K562 (cell line): ENCODE measurements around the gene CCL11. TPM values are rescaled to one million over a fixed set of nuclear protein-coding genes. Genes with fewer than 3 reads are reported as not detected.

ENCODE experiments used
- ATAC-seq: fragments of 200-7000 bp; cut with Tn5 transposase; 3 replicates; pipeline ENCODE4 v1.9.1; 2020; ENCODE audit warnings: moderate library complexity
- BruUV-seq: library from RNA; stranded (reverse); fragments of 400-500 nt; replicated peaks from 2 replicates; lab custom pipeline; 2021; lab: Mats Ljungman, UMichigan
- CTCF ChIA-PET: fragments of 300-600 bp; formaldehyde crosslinking; extraction: SDS; loops from one replicate; lab custom pipeline; 2021; ENCODE audit warnings: low intra/inter-chr PET ratio; lab: Yijun Ruan, JAX
- POLR2A ChIA-PET: fragments of 300-600, 350-650 bp; sonication (Branson Sonifier 250); formaldehyde crosslinking; extraction: SDS; loops from one replicate; lab custom pipeline; 2021; ENCODE audit warnings: antibody characterized with exemption, inconsistent platforms; lab: Yijun Ruan, JAX
- DNase-seq, 4 experiments: peaks; one replicate each; pipeline versions ENCODE4 v3.0.0 to v3.0.0-alpha.2; 2011 to 2018; ENCODE audit warnings: low spot score in 3 of 4, mixed read lengths in 3 of 4; ENCODE audit errors: extremely low read depth in 1 of 4
- FAIRE-seq: peaks from 2 replicates; lab custom pipeline; 2011; peaks lifted over from hg19 to GRCh38; lab: Jason Lieb, UNC
- H2AFZ ChIP-seq: 2 replicates; pipeline ENCODE4 v1.6.0; 2011; ENCODE audit warnings: low read depth, low read length, control low read depth, inconsistent platforms
- H3K27ac ChIP-seq: fragments of 200-600 bp; 3 replicates; pipeline ENCODE4 v1.8.0; 2011; ENCODE audit warnings: low read depth, mild to moderate bottlenecking, control low read depth, inconsistent platforms, low read length, moderate library complexity, mixed read lengths; ENCODE audit errors: extremely low read depth
- H3K27me3 ChIP-seq, 2 experiments: fragments of 300-600 bp in 1 of 2; 2 replicates in 1 of 2; 3 replicates in 1 of 2; pipeline versions ENCODE4 v1.6.0 to v1.8.0; 2011; ENCODE audit warnings: inconsistent platforms in 2 of 2, low read length in 2 of 2, mild to moderate bottlenecking in 1 of 2, mixed read lengths in 1 of 2, moderate library complexity in 1 of 2; ENCODE audit not compliant: control insufficient read depth in 2 of 2, insufficient read depth in 2 of 2
- H3K36me3 ChIP-seq: fragments of 300-600 bp; 3 replicates; pipeline ENCODE4 v1.8.0; 2011; ENCODE audit warnings: mild to moderate bottlenecking, low read length, inconsistent platforms; ENCODE audit not compliant: control insufficient read depth, insufficient read depth
- H3K4me1 ChIP-seq, 2 experiments: fragments of 200-600 bp in 1 of 2; replicated peaks in 1 of 2; 2 replicates in 1 of 2; 3 replicates in 1 of 2; pipeline versions ENCODE4 v1.5.1 to v1.8.0; 2011; ENCODE audit warnings: inconsistent platforms in 2 of 2, low read length in 2 of 2, mild to moderate bottlenecking in 1 of 2, mixed read lengths in 1 of 2, moderate library complexity in 1 of 2; ENCODE audit not compliant: control insufficient read depth in 2 of 2, insufficient read depth in 2 of 2
- H3K4me2 ChIP-seq: 2 replicates; pipeline ENCODE4 v1.6.1; 2011; ENCODE audit warnings: low read length, control low read depth, inconsistent platforms, mixed read lengths; ENCODE audit not compliant: insufficient read depth
- H3K4me3 ChIP-seq: fragments of 200-600 bp; sonication (generic), shearing (Covaris generic); 2 replicates; pipeline ENCODE4 v1.5.1; 2016; ENCODE audit warnings: control low read depth, inconsistent platforms
- H3K79me2 ChIP-seq: fragments of 200-600 bp; 3 replicates; pipeline ENCODE4 v1.8.0; 2011; ENCODE audit warnings: low read length, inconsistent platforms; ENCODE audit not compliant: control insufficient read depth, insufficient read depth
- H3K9ac ChIP-seq, 2 experiments: 2 replicates each; pipeline versions ENCODE4 v1.6.0 to v1.6.1; 2011; ENCODE audit warnings: low read depth in 2 of 2, low read length in 2 of 2, control low read depth in 1 of 2, inconsistent platforms in 1 of 2, mild to moderate bottlenecking in 1 of 2, mixed read lengths in 1 of 2; ENCODE audit not compliant: insufficient read depth in 1 of 2
- H3K9me1 ChIP-seq: one replicate; pipeline ENCODE4 v1.6.0; 2011; ENCODE audit warnings: inconsistent platforms, mild to moderate bottlenecking, low read length, moderate library complexity; ENCODE audit not compliant: control insufficient read depth, insufficient read depth
- H3K9me3 ChIP-seq: replicated peaks from 2 replicates; pipeline ENCODE4 v1.5.1; 2011; ENCODE audit warnings: low read depth, low read length, inconsistent platforms; ENCODE audit not compliant: control insufficient read depth, insufficient read depth
- H4K20me1 ChIP-seq: replicated peaks from 2 replicates; pipeline ENCODE4 v1.6.1; 2011; ENCODE audit warnings: low read length, inconsistent platforms, mixed read lengths; ENCODE audit not compliant: control insufficient read depth, insufficient read depth
- GABPB1 ChIP-seq: sonication (generic); formaldehyde crosslinking; IDR thresholded peaks from 2 replicates; pipeline ENCODE4 v1.8.0; 2022; ENCODE audit warnings: mild to moderate bottlenecking, missing genetic modification reagents
- MCM7 ChIP-seq, 2 experiments: fragments of 450-650 bp; IDR thresholded peaks; 2 replicates each; pipeline ENCODE4 v1.6.1; 2016 to 2018
- PHF21A ChIP-seq: fragments of 450-650 bp; IDR thresholded peaks from 2 replicates; pipeline ENCODE4 v1.6.1; 2017; ENCODE audit warnings: low read depth, borderline replicate concordance
- RBM15 ChIP-seq: fragments of 200-400 bp; formaldehyde crosslinking; IDR thresholded peaks from 2 replicates; pipeline ENCODE4 v1.6.1; 2018; ENCODE audit warnings: mild to moderate bottlenecking, low read length, moderate library complexity; ENCODE audit not compliant: insufficient read depth
- ZBTB1 ChIP-seq: sonication (generic); formaldehyde crosslinking; IDR thresholded peaks from 2 replicates; pipeline ENCODE4 v1.8.1; 2023; ENCODE audit warnings: missing genetic modification reagents, low read depth, mild to moderate bottlenecking, borderline replicate concordance
- ZNF121 ChIP-seq: sonication (generic); formaldehyde crosslinking; conservative IDR thresholded peaks from 2 replicates; pipeline ENCODE4 v1.8.0; 2022; ENCODE audit warnings: missing genetic modification reagents
- ZNF217 ChIP-seq: sonication (generic); formaldehyde crosslinking; IDR thresholded peaks from 2 replicates; pipeline ENCODE4 v1.8.0; 2022; ENCODE audit warnings: mild to moderate bottlenecking, missing genetic modification reagents
- ZNF384 ChIP-seq: IDR thresholded peaks from 2 replicates; pipeline ENCODE4 v1.6.1; 2012; ENCODE audit warnings: low read depth, low read length, improper control_type of control experiment
- ZNF408 ChIP-seq: fragments of 250-450 bp; sonication (Bioruptor Pico); IDR thresholded peaks from 2 replicates; pipeline ENCODE4 v1.4.0; 2020; ENCODE audit warnings: low read depth, mild to moderate bottlenecking, moderate library complexity
- ZNF444 ChIP-seq: fragments of 250-450 bp; sonication (Bioruptor Pico); IDR thresholded peaks from 2 replicates; pipeline ENCODE4 v1.4.0; 2020; ENCODE audit warnings: mild to moderate bottlenecking, moderate library complexity
- WGBS: fragments of 100-300 bp; shearing (Covaris generic); methylation state at CpG from one replicate; pipeline ENCODE4 v1.1.6; 2016; ENCODE audit warnings: low coverage, mixed read lengths; ENCODE audit not compliant: insufficient coverage; ENCODE audit errors: missing lambda C conversion rate; 5-methylcytosine and 5-hydroxymethylcytosine counted together
- in situ Hi-C: fragments of 300-500 bp; cut with MboI; formaldehyde crosslinking; loops from 4 replicates; pipeline ENCODE4 v1.15.0; 2018; ENCODE audit warnings: inconsistent platforms, mixed read lengths
- intact Hi-C: fragments of 100-400 bp; cut with micrococcal nuclease; formaldehyde crosslinking; loops from 2 replicates; pipeline ENCODE4 v1.14.2; 2022
- polyA plus RNA-seq, 8 experiments: library from polyadenylated mRNA; depleted of rRNA in 4 of 8; stranded (reverse) in 5 of 8; unstranded in 3 of 8; fragments of >200 nt; fragmentation: Nextera tagmentation in 2 of 8; fragmentation: Illumina TruSeq in 1 of 8; extraction: Ambion mirVana in 2 of 8; extraction: Trizol in 1 of 8; gene quantifications; 2 replicates each; pipeline versions ENCODE4 v1.2.1 to v1.2.3, GENCODE V29; 2011 to 2014; ENCODE audit warnings: inconsistent platforms in 1 of 8, missing spikeins in 1 of 8
- total RNA-seq, 7 experiments: library from RNA; depleted of rRNA in 6 of 7; stranded (reverse); fragments of >200 nt in 6 of 7; fragmentation: Illumina TruSeq in 2 of 7; extraction: Trizol in 2 of 7; gene quantifications; 2 replicates each; pipeline versions ENCODE4 v1.2.1 to v1.2.3, GENCODE V29; 2011 to 2021; ENCODE audit warnings: low replicate concordance in 1 of 7
- TF ChIP-seq, protein P1 (sequence below): sonication (generic); formaldehyde crosslinking; IDR thresholded peaks from 2 replicates; pipeline ENCODE4 v1.8.0; 2022; ENCODE audit warnings: missing genetic modification reagents, mild to moderate bottlenecking, borderline replicate concordance
- TF ChIP-seq, protein P2 (sequence below): fragments of 250-450 bp; sonication (Bioruptor Pico); IDR thresholded peaks from 2 replicates; pipeline ENCODE4 v1.4.0; 2020
- TF ChIP-seq, protein P3 (sequence below), 2 experiments: IDR thresholded peaks in 1 of 2; conservative IDR thresholded peaks in 1 of 2; 2 replicates each; pipeline ENCODE4 v1.6.1; 2016; ENCODE audit warnings: low read depth in 2 of 2, mild to moderate bottlenecking in 1 of 2, missing compliant biosample characterization in 1 of 2, missing genetic modification characterization in 1 of 2, moderate library complexity in 1 of 2
- TF ChIP-seq, protein P4 (sequence below): fragments of 450-650 bp; IDR thresholded peaks from 2 replicates; pipeline ENCODE4 v1.6.1; 2018; ENCODE audit warnings: mild to moderate bottlenecking, low read depth; ENCODE audit not compliant: partially characterized antibody
- TF ChIP-seq, protein P5 (sequence below): fragments of 250-450 bp; sonication (Bioruptor Pico); IDR thresholded peaks from 2 replicates; pipeline ENCODE4 v1.4.0; 2020; ENCODE audit warnings: mild to moderate bottlenecking, moderate library complexity

Gene CCL11
- total and polyA plus RNA-seq, 9 of the 15 experiments (the other 6 are each of a cell fraction or from before 2014, with no cell fraction given): not detected

DNA sequence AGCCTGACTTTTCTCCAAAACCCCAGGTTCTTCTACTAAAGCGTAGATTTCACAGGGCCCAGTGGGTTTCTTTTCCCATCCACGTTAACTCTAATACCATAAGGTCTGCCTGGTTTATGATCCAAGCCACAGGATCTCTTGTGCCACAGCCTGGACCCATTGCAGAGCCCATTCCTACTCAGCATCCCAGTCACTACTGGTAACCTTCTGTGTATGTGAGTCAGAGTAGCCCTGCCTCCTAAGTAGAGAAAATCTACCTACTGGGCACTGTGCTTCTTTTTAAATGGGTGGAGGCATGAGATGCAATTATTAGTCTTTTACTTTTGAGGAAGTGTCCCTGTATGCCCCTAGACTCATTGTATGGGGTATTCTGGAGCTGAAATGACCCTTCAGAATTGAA lies 13.5 kb downstream of the CCL11 start:
- H3K27ac ChIP-seq: no peak overlapping the region
- H3K27me3 ChIP-seq: no peaks in the 10 kb centered on the region; a peak in 2 of 5 replicates
- no peaks in the 10 kb centered on the region for H3K79me2 ChIP-seq
- WGBS: 4% methylated on average over 2 of the region's 2 CpGs
- no peaks in the 10 kb centered on the region for H4K20me1 ChIP-seq
- no peaks in the 10 kb centered on the region for H3K4me1 ChIP-seq
- FAIRE-seq (no peak), ATAC-seq (no peak), DNase-seq (no peak)
- H3K36me3 ChIP-seq: no peaks in the 10 kb centered on the region
- CTCF ChIA-PET: no interaction called here
- H3K9ac ChIP-seq: no peak overlapping the region
- H3K9me1 ChIP-seq: no peaks in the 10 kb centered on the region
- H3K4me2 ChIP-seq: no peak overlapping the region
- intact Hi-C loops (no loop called here), in situ Hi-C loops (no loop called here)
- H3K9me3 ChIP-seq: no peaks in the 10 kb centered on the region
- BruUV-seq: no TSS peak
- no peak overlapping the region for H3K4me3 ChIP-seq
- H2AFZ ChIP-seq: no peak overlapping the region
- POLR2A ChIA-PET: no interaction called here
- TF ChIP-seq PHF21A: no peak
- TF ChIP-seq, protein P1, sequence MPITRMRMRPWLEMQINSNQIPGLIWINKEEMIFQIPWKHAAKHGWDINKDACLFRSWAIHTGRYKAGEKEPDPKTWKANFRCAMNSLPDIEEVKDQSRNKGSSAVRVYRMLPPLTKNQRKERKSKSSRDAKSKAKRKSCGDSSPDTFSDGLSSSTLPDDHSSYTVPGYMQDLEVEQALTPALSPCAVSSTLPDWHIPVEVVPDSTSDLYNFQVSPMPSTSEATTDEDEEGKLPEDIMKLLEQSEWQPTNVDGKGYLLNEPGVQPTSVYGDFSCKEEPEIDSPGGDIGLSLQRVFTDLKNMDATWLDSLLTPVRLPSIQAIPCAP (CRISPR knock-in tag): no peak
- TF ChIP-seq, protein P2, sequence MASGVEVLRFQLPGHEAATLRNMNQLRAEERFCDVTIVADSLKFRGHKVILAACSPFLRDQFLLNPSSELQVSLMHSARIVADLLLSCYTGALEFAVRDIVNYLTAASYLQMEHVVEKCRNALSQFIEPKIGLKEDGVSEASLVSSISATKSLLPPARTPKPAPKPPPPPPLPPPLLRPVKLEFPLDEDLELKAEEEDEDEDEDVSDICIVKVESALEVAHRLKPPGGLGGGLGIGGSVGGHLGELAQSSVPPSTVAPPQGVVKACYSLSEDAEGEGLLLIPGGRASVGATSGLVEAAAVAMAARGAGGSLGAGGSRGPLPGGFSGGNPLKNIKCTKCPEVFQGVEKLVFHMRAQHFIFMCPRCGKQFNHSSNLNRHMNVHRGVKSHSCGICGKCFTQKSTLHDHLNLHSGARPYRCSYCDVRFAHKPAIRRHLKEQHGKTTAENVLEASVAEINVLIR (CRISPR knock-in tag): no peak
- TF ChIP-seq, protein P3, sequence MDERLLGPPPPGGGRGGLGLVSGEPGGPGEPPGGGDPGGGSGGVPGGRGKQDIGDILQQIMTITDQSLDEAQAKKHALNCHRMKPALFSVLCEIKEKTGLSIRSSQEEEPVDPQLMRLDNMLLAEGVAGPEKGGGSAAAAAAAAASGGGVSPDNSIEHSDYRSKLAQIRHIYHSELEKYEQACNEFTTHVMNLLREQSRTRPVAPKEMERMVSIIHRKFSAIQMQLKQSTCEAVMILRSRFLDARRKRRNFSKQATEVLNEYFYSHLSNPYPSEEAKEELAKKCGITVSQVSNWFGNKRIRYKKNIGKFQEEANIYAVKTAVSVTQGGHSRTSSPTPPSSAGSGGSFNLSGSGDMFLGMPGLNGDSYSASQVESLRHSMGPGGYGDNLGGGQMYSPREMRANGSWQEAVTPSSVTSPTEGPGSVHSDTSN (CRISPR knock-in tag; IDR thresholded peaks at IDR 0.05; ENCODE audit: low read depth): no peak
- TF ChIP-seq, protein P3 (tag; conservative IDR thresholded peaks at IDR 0.05; ENCODE audit: low read depth): no peak
- no peak for TF ChIP-seq ZNF444 (CRISPR knock-in tag)
- TF ChIP-seq, protein P4, sequence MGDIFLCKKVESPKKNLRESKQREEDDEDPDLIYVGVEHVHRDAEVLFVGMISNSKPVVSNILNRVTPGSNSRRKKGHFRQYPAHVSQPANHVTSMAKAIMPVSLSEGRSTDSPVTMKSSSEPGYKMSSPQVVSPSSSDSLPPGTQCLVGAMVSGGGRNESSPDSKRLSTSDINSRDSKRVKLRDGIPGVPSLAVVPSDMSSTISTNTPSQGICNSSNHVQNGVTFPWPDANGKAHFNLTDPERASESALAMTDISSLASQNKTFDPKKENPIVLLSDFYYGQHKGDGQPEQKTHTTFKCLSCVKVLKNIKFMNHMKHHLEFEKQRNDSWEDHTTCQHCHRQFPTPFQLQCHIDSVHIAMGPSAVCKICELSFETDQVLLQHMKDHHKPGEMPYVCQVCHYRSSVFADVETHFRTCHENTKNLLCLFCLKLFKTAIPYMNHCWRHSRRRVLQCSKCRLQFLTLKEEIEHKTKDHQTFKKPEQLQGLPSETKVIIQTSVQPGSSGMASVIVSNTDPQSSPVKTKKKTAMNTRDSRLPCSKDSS: no peak
- TF ChIP-seq ZNF408 (CRISPR knock-in tag): no peak
- TF ChIP-seq ZNF384: no peak
- TF ChIP-seq ZNF121 (CRISPR knock-in tag): no peak
- no peak for TF ChIP-seq MCM7 (IDR thresholded peaks at IDR 0.05)
- TF ChIP-seq, protein P5, sequence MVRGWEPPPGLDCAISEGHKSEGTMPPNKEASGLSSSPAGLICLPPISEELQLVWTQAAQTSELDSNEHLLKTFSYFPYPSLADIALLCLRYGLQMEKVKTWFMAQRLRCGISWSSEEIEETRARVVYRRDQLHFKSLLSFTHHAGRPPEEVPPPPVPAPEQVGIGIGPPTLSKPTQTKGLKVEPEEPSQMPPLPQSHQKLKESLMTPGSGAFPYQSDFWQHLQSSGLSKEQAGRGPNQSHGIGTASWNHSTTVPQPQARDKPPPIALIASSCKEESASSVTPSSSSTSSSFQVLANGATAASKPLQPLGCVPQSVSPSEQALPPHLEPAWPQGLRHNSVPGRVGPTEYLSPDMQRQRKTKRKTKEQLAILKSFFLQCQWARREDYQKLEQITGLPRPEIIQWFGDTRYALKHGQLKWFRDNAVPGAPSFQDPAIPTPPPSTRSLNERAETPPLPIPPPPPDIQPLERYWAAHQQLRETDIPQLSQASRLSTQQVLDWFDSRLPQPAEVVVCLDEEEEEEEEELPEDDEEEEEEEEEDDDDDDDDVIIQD (CRISPR knock-in tag): no peak
- TF ChIP-seq ZNF217 (CRISPR knock-in tag): no peak
- TF ChIP-seq ZBTB1 (CRISPR knock-in tag): no peak
- no peak for TF ChIP-seq GABPB1 (CRISPR knock-in tag)
- TF ChIP-seq RBM15: no peak
